HG02642 (cell line): ENCODE data around the gene RTL1.

Experiments used
- ATAC-seq: cut with Tn5 transposase; IDR thresholded peaks from one replicate; pipeline ENCODE4 v1.9.1; 2021; ENCODE audit warnings: mild to moderate bottlenecking; ENCODE audit not compliant: unreplicated experiment, poor library complexity

Gene RTL1

GRCh38 chr14:100836941-100837804 is 66.3 kb downstream of the RTL1 start:
- no peak for ATAC-seq

DNA sequence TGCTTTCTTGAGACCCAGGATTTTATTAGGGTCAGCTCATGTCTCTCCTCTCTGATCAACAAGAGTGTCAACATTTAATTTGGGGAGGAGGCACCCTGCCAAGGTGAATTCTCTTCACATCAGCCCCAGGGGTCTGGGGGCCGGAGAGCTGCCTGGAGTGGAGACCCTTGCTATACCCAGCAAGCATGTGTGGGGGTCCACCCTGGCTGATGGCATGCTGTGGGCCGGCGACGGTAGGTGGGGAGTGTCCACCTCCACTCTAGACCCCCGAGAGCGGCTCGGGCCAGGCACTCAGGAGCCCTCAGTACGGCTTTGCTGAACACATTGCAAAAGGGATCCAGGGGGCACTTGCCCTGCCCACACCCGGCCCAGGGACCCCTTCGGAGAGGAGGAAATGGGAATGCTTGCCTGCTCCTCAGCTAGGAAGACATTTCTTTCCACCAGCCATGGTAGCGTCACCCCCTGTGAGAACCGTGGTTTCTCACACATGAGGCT is 67.2 kb downstream of the RTL1 start:
- no peak for ATAC-seq

GRCh38 chr14:100835548-100836310 is 67.8 kb downstream of the RTL1 start:
- no peak for ATAC-seq

- no peak for ATAC-seq
Observed at GRCh38 chr14:100834794-100835547, 68.6 kb downstream of the RTL1 start.

DNA sequence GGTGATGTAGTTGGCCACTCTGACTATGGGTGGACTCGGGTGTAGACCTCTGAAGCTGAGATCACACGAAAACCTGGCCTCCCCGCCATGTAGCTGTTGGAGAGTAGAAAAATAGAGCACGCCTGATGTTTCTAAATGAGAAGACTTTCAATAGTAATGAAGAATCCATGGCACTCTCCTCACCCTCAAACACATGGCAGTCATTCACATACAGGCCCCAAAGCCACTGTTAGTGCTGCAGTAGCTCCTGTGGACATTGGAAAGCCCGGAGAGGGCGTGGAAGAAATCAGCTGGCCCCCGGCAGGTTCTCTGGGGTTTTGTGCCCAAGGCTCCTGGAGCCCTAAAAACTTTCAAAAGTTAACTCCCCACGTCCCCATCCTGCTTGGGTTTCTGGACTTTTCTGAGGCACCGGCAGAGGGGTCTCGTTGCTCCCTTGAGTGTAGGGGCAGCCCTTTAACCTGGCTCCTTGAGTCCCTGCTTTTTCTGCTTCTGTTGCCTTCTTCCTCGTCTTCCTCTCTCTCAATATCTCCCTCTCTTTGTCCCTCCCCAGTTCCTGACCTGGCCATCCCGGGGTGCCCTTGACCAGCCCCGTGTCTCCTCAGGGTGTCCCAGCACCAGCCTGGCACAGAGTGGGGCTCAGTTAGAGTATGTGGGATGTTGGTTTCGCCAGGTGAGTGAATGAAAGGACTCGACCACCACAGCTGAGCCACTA is 69.3 kb downstream of the RTL1 start:
- no peak for ATAC-seq

- no peak for ATAC-seq
Observed at GRCh38 chr14:100832311-100832960, 71.1 kb downstream of the RTL1 start.

GRCh38 chr14:100830681-100831080 is 72.8 kb downstream of the RTL1 start:
- no peak for ATAC-seq
